ENCODE measurements around the gene DDC. TPM values are rescaled to one million over a fixed set of nuclear protein-coding genes. Genes with fewer than 3 reads are reported as not detected.
A peak's percentile ranks its signal among the peaks of the same experiment; 100 is the strongest.
"Not testable (repeated sequence)": the region's sequence is repeated elsewhere in the genome, so short reads cannot be mapped to it uniquely, and the experiment has no call there.

Gene DDC
- total RNA-seq, 1 donor from 2014 or later: 3.8 TPM

GRCh38 chr7:50528266-50529092, 36.7 kb downstream of the DDC start:
- TF ChIP-seq, protein P1, sequence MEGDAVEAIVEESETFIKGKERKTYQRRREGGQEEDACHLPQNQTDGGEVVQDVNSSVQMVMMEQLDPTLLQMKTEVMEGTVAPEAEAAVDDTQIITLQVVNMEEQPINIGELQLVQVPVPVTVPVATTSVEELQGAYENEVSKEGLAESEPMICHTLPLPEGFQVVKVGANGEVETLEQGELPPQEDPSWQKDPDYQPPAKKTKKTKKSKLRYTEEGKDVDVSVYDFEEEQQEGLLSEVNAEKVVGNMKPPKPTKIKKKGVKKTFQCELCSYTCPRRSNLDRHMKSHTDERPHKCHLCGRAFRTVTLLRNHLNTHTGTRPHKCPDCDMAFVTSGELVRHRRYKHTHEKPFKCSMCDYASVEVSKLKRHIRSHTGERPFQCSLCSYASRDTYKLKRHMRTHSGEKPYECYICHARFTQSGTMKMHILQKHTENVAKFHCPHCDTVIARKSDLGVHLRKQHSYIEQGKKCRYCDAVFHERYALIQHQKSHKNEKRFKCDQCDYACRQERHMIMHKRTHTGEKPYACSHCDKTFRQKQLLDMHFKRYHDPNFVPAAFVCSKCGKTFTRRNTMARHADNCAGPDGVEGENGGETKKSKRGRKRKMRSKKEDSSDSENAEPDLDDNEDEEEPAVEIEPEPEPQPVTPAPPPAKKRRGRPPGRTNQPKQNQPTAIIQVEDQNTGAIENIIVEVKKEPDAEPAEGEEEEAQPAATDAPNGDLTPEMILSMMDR (IDR thresholded peaks at IDR 0.05; ENCODE audit: partially characterized antibody, unreplicated experiment): no peak
- Mint-ChIP-seq H3K27me3 (ENCODE audit: unreplicated experiment) (peaks cover 11% of the 10 kb centered on the region), H3K4me1 (ENCODE audit: low read depth, unreplicated experiment) (peaks cover 21% of the 10 kb centered on the region), H3K36me3 (ENCODE audit: unreplicated experiment) (peaks cover 5% of the 10 kb centered on the region), H3K27ac (ENCODE audit: unreplicated experiment) (no peak overlapping the region), H3K4me3 (ENCODE audit: unreplicated experiment) (no peak overlapping the region), H3K9me3 (ENCODE audit: unreplicated experiment) (peaks cover 20% of the 10 kb centered on the region)
- DNase-seq: no peak

GRCh38 chr7:50519350-50519749, 45.9 kb downstream of the DDC start:
- peaks cover 21% of the 10 kb centered on the region for H3K36me3 Mint-ChIP-seq (ENCODE audit: unreplicated experiment)
- not testable (repeated sequence) for H3K9me3 Mint-ChIP-seq (ENCODE audit: unreplicated experiment); H3K4me1 Mint-ChIP-seq (ENCODE audit: low read depth, unreplicated experiment); H3K27ac Mint-ChIP-seq (ENCODE audit: unreplicated experiment); H3K4me3 Mint-ChIP-seq (ENCODE audit: unreplicated experiment); DNase-seq; H3K27me3 Mint-ChIP-seq (ENCODE audit: unreplicated experiment)

- TF ChIP-seq, protein P1 (IDR thresholded peaks at IDR 0.05; ENCODE audit: partially characterized antibody, unreplicated experiment): no peak
- Mint-ChIP-seq H3K27me3 (ENCODE audit: unreplicated experiment) (peaks cover 2% of the 10 kb centered on the region), H3K9me3 (ENCODE audit: unreplicated experiment) (no peaks in the 10 kb centered on the region), H3K4me3 (ENCODE audit: unreplicated experiment) (no peak overlapping the region), H3K36me3 (ENCODE audit: unreplicated experiment) (peaks cover 21% of the 10 kb centered on the region), H3K4me1 (ENCODE audit: low read depth, unreplicated experiment) (peaks cover 18% of the 10 kb centered on the region), H3K27ac (ENCODE audit: unreplicated experiment) (no peak overlapping the region)
- DNase-seq: no peak
Observed at GRCh38 chr7:50513166-50513871, 51.9 kb downstream of the DDC start.

DNA sequence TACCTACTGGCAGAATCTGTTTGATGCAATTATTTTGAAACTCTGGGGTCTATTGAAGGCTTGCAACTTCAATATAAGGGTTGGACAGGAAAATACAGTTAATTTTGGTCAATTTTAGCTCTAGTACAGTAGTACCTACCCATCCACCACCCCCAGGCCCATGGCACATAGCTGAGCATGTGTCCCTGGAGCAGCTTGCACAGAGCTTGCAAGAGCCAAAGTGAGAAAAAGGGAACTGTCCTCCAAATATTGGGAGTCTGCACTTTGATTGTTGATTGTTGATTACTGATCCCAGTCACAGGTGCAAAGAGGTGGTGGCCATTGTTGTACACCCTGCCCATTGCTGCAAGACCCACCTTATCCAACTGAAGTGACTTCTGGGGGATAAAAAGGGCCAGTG, 52.8 kb downstream of the DDC start:
- TF ChIP-seq, protein P1 (IDR thresholded peaks at IDR 0.05; ENCODE audit: partially characterized antibody, unreplicated experiment): no peak
- peaks cover 18% of the 10 kb centered on the region for H3K36me3 Mint-ChIP-seq (ENCODE audit: unreplicated experiment)
- H3K27me3 Mint-ChIP-seq (ENCODE audit: unreplicated experiment): peaks cover 2% of the 10 kb centered on the region
- peaks cover 19% of the 10 kb centered on the region for H3K4me1 Mint-ChIP-seq (ENCODE audit: low read depth, unreplicated experiment)
- H3K9me3 Mint-ChIP-seq (ENCODE audit: unreplicated experiment): no peaks in the 10 kb centered on the region
- no peak for DNase-seq
- no peak overlapping the region for H3K4me3 Mint-ChIP-seq (ENCODE audit: unreplicated experiment)
- H3K27ac Mint-ChIP-seq (ENCODE audit: unreplicated experiment): peak overlapping the region; percentile 17

GRCh38 chr7:50509459-50509858, 55.7 kb downstream of the DDC start:
- Mint-ChIP-seq H3K36me3 (ENCODE audit: unreplicated experiment) (peaks cover 6% of the 10 kb centered on the region), H3K4me1 (ENCODE audit: low read depth, unreplicated experiment) (peaks cover 19% of the 10 kb centered on the region), H3K4me3 (ENCODE audit: unreplicated experiment) (no peak overlapping the region), H3K27ac (ENCODE audit: unreplicated experiment) (no peak overlapping the region), H3K27me3 (ENCODE audit: unreplicated experiment) (peaks cover 2% of the 10 kb centered on the region), H3K9me3 (ENCODE audit: unreplicated experiment) (peaks cover 2% of the 10 kb centered on the region)
- TF ChIP-seq, protein P1 (IDR thresholded peaks at IDR 0.05; ENCODE audit: partially characterized antibody, unreplicated experiment): no peak
- DNase-seq: no peak

All from glutamatergic neuron (in vitro differentiated cells).